CD4-positive, alpha-beta T cell treated with Interleukin-6 for 4 hours (primary cell): ENCODE measurements around the gene PIH1D2.
"Not testable (repeated sequence)": the region's sequence is repeated elsewhere in the genome, so short reads cannot be mapped to it uniquely, and the experiment has no call there.

ENCODE experiments used
- DNase-seq: peaks from one replicate; pipeline ENCODE4 v3.0.0-alpha.2; 2020; ENCODE audit warnings: mixed read lengths

The PIH1D2 gene

DNA sequence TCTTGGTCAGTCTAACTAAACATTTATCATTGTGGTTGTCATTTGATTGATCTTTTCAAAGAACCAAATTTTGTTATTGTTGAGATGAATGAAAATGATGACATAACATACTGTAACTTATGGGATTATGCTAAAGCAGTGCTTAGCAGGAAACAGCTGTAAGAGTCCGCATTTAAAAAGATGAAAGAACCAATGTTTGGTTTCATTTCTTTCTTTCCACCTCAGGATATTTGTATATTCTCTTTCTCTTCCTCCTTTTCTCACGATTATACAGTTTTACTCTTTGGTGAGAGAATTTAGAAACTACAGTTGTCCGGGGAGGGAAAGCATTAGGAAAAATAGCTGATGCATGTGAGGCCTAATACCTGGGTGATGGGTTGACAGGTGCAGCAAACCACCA lies 23.1 kb downstream of the PIH1D2 start:
- no peak for DNase-seq

DNA sequence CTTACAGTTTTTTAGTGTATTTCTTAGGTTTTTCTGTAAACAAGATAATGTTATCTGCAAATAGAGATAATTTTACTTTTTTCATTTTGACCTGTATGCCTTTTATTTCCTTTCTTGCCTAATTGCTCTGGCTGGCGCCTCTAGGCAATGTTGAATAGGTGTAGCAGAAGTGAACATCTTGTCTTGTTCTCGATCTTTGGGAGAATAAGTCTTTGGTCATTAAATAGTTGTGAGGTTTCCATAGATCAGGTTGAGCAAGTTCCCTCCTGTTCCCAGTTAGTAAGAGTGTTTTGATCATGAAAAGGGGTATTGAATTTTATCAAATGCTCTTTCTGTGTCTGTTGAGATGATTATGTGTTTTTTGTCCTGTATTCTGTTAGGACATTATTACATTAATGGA lies 24.0 kb downstream of the PIH1D2 start:
- no peak for DNase-seq

DNA sequence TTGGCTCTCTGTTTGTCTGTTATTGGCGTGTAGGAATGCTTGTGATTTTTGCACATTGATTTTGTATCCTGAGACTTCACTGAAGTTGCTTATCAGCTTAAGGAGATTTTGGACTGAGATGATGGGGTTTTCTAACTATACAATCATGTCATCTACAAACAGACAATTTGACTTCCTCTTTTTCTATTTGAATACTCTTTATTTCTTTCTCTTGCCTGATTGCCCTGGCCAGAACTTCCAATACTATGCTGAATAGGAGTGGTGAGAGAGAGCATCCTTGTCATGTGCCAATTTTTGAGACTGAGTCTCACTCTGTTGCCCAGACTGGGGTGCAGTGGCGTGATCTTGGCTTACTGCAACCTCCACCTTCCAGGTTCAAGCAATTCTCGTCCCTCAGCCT lies 25.6 kb downstream of the PIH1D2 start:
- not testable (repeated sequence) for DNase-seq

DNA sequence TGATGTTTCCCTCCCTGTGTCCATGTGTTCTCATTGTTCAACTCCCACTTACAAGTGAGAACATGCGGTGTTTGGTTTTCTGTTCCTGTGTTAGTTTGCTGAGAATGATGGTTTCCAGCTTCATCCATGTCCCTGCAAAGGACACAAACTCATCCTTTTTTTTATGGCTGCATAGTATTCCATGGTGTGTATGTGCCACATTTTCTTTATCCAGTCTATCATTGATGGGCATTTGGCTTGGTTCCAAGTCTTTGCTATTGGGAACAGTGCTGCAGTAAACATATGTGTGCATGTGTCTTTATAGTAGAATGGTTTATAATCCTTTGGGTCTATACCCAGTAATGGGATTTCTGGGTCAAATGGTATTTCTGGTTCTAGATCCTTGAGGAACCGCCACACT lies 27.2 kb downstream of the PIH1D2 start:
- DNase-seq = not testable (repeated sequence)

DNA sequence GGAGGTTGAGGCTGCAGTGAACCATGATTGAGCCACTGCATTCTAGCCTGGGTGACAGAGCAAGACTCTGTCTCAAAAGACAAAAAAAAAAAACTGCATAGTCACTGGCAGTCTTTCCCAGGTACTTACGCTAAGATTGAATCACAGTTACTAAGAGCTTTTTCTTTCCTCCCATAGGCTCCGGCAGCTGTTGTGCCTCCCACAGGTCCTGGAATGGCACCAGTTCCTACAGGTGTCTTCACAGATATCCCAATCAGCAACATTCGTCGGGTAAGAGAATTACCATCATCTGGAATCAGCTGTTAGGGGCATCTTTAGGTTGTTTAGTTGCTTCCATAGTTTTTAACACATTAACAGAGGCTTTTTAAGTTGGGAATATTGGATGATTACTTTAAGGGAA lies 28.9 kb downstream of the PIH1D2 start:
- DNase-seq = no peak

DNA sequence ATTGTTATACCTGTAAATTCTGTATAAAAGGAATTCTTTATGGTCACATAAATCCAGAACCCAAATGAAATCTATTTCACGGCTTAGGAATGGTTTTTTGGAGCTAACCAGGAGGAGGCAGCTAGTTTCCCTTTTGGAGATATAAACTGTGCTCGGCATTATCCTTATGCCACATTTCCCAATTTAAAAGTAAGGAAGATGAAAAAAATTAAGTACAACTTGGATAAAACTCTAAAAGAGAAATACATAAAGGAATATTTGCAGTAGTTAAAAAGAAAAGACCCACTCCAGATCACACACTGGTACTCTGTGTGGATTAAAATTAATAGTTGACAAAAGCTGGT lies 30.9 kb downstream of the PIH1D2 start:
- DNase-seq = no peak

DNA sequence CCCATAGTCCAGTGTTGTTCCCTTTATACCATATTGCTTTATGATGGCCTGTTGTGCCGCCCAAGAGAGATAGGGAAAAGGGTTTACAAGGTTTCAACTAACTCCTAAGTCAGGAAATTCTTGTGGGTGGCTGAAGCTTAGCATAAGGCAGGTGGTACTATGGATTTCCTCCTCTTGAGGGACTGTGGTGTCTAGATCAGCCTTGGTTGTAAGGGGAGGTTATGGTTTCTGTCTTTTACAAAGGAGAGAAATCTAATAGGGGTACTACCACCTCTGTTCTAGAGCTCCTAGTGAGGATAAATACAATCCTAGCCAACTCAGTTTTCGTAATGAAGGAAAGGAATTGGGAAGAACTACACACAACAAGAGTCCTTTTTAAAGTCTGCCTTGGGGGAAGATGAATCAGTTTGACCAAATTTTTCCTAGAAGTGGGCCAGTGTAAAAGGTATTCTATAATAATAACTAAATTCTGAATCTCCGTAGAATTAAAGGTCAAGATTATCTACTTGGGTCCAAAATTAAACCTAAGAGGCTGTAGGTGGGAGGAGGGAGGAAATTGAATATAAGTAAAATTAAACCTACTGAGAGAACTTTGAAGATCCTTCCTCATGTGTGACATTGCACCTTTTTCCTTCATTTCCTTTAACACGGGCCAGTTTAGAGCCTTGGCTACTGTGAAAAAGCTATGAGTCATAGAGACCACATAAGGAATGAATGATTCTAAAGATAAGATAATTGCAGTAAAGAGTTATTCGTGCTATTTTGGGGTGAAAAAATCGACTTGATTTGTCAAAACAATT lies 31.5 kb downstream of the PIH1D2 start:
- DNase-seq = no peak

DNA sequence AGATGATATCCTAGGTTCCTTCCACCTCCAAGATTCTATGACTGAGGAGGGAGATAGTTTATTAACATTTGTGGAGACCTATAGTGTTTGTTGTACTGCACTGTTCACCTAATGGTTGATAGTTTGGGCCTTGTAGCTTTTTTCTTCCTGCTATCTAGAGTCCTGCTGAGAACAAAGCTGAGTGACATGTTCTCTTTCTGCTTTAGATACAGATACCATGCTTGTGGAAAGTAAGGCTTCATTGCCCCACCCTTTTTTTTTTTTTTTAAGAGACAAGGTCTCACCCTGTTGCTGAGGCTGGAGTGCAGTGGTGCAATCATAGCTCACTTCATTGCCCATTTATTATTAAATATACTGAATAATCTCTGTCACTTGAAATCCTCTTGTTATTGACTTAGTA lies 36.3 kb downstream of the PIH1D2 start:
- DNase-seq = no peak

DNA sequence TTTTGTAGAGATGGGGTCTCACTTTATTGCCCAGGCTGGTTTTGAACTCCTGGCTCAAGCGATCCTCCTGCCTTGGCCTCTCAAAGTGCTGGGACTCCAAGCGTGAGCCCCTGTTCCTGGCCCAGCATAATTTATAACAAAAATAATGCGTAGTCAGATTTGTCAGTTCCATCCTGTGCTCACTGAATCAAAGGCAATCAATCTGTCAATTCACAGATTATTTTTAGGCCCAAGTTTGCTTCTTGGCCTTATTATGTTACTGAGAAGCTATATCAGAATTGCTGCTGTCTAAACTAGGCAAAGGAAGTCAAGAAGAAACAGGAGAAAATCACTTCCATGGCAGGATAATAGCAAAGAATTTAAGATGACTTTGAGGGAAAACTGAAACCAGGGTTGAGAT lies 39.9 kb downstream of the PIH1D2 start:
- DNase-seq = no peak

DNA sequence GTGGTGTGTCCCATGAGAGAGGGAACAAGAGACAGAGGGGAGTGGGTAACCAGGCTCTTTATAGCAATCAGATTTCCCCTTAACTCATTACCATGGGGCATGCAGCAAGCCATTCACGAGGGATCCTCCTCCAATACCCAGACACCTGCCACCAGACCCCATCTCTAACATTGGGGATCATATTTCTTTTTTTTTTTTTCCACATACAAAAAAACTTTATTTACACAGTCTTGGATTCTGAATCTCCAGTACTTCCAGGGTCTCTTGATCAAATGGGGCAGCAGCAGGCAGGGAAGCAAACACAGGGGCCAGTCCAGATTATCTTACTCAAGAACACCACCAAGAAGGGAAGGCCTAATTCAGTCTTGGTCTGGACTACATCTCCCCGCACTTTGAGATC lies 44.4 kb downstream of the PIH1D2 start:
- no peak for DNase-seq

DNA sequence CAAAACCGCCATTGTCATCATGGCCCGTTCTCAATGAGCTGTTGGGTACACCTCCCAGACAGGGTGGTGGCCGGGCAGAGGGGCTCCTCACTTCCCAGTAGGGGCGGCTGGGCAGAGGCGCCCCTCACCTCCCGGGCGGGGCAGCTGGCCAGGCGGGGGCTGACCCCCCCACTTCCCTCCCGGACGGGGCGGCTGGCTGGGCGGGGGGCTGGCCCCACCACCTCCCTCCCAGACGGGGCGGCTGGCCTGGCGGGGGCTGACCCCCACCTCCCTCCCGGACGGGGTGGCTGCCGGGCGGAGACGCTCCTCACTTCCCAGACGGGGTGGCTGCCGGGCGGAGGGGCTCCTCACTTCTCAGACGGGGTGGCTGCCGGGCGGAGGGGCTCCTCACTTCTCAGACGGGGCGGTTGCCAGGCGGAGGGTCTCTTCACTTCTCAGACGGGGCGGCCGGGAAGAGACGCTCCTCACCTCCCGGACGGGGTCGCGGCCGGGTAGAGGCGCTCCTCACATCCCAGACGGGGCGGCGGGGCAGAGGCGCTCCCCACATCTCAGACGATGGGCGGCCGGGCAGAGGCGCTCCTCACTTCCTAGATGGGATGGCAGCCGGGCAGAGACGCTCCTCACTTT lies 46.9 kb downstream of the PIH1D2 start:
- not testable (repeated sequence) for DNase-seq

DNA sequence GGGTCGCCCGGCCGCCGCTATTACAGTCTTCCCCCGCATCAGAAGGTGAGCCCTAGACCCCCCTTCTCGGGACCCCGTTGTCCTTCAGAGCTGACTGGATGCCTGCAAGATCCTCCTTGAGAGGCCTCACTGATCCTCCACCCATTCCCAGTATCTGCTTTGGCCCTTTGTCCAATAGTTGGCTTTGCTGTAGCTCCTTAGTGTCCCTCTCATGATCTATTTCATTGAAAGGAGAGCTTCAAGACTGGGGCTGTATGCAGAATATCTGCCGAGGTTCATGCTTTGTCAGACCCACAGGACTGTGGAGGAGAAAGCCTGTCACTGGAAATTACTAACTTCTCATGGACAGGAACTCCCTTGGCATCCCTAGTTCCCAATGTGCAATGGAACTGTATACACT lies 48.1 kb downstream of the PIH1D2 start:
- DNase-seq = no peak

DNA sequence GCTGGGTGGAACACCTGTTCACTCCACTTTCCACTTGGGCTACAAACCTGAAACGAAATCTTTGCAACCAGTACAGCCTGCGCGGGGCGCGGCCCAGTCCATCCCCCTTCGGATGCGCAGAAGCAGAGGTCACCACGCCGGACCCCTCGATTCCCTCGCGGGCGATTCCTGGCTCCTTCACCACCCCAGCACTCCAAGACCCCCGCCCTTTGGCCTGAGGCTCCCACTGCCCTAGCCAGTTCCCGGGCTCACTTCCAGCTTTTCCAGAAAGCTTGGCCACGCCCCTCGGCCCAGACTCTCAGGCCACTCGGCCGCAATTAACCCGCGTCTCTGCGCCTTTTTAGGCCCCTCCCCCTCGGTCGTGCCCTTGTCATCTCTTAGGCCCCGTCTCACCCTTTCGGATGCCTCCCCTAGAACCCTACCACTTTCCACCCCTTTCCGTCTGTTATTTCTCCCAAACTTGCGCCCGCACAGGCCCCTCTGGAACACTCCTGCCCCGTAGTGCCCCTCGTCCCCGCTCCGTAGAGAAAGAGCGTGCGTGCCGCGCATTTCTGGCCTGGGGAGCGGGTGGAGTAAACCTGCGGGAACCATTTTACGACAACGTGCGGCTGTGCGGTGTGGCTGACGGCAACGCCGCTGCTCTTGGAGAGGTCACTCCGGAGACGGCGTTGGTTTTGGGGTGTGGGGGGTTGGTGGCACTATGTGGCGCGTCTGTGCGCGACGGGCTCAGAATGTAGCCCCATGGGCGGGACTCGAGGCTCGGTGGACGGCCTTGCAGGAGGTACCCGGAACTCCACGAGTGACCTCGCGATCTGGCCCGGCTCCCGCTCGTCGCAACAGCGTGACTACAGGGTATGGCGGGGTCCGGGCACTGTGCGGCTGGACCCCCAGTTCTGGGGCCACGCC lies 48.8 kb downstream of the PIH1D2 start, which contains the start of gene DLAT:
Gene DLAT, plus strand, starts transcription at position 636 of the 906 bp plus-strand sequence. Its CDS starts 65 bp downstream, at position 701.
- peak; percentile 82 for DNase-seq

DNA sequence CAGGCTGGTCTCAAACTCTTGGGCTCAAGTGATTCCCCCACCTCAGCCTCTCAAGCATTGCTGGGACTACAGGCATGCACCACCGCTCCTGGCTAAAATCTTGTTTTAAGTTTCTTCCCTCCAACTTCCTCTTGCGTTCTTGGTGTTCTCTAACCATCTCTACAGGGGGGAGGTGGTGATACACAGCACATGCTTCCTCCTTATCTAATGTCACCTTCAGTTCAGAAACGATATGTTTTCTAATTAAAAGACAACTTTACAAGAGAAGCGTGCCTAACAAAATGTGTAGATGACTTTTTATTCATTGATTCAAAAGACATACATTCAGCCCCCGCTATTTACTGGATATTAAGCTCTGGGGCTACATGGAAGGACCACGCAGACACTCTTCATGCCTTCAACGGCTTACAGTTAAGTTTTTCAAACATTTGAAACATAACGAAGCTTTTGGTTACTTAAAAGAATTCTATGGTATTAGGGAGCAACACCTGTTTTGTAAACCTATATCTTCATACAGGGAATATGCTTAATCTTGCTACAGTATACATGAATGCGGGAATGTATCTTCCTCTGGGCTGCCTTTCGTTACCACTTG lies 49.5 kb downstream of the PIH1D2 start:
- DNase-seq = peak; percentile 9

DNA sequence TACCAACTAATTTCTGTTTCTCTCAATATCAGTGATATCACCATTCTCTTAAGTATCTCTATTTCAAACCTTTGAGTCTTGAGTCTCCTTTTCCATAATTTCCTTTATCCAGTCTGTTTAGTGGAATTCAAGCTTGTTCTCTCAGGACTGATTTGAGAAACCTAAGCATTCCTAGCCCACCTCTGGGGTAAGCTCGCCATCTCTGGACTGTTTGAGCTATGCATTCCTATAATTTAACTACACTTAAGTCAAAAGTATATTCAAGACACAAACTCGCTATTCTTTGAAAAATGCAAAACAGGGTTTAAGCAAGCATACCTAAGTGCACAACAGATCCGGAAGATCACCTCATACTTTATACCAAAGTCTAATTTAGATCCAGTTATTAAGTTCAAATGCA lies 50.7 kb downstream of the PIH1D2 start:
- no peak for DNase-seq

DNA sequence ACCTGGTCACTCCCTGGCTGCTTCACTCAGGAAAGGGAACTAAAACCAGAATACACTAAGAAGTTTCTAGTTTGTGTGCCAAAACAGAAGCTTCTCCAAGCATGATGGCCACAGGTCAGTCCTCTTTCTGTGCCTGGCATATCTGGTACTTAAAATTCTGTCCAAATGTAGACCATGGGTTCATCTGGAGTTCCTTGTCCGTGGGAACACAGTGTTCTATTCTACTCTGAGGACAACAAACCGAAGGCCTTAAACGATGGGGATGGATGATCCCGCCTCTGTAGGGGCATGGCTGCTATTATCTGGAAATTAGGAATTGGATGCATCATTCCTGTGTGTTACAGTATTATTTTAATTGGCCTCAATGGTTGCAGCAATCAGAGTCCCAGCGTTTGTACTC lies 54.8 kb downstream of the PIH1D2 start:
- DNase-seq = no peak
